Measurements from ENCODE around the gene GPR62.

Gene GPR62

DNA sequence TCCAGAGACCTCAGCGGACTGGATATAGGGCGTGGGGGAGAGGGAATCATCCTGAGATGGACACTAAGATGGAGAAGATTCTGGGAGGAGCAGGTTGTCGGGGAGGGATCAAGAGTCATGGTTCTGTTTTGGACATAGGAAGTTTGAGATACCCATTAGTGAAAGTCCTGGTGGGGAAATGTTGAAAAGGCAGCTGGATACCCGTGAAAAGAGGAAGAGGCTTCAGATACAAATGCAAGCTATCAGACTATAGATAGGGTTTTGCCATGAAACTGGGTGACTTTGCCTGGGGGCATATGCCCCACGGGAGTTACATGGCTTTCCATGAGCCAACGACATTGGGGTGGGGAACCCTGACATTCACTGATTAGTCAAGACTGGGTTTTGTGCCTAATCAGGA is 1.1 kb upstream of the GPR62 start:
- no peak for DNase-seq (ENCODE audit: low read depth in 2 of 2, low spot score in 1 of 2)

DNA sequence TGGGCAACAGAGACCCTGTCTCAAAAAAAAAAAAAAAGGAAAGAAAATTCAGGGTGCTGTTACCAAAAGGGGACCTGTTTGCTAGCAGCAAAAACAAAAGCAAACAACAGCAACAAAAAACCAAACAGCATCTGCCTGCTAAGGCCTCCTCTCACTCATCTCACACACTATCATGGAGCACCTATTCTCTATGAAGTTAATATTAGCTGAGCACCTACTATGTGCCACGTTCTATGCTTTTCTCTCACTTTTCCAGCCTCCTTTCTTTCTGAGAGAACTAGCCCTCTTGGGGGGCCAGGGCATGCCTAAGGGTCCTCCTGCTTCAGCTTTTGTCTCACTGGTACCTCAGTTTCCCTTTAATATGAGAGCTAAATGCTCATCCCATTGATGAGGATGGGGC is 468 bp upstream of the GPR62 start:
- DNase-seq (ENCODE audit: low read depth in 2 of 2, low spot score in 1 of 2): no peak

DNA sequence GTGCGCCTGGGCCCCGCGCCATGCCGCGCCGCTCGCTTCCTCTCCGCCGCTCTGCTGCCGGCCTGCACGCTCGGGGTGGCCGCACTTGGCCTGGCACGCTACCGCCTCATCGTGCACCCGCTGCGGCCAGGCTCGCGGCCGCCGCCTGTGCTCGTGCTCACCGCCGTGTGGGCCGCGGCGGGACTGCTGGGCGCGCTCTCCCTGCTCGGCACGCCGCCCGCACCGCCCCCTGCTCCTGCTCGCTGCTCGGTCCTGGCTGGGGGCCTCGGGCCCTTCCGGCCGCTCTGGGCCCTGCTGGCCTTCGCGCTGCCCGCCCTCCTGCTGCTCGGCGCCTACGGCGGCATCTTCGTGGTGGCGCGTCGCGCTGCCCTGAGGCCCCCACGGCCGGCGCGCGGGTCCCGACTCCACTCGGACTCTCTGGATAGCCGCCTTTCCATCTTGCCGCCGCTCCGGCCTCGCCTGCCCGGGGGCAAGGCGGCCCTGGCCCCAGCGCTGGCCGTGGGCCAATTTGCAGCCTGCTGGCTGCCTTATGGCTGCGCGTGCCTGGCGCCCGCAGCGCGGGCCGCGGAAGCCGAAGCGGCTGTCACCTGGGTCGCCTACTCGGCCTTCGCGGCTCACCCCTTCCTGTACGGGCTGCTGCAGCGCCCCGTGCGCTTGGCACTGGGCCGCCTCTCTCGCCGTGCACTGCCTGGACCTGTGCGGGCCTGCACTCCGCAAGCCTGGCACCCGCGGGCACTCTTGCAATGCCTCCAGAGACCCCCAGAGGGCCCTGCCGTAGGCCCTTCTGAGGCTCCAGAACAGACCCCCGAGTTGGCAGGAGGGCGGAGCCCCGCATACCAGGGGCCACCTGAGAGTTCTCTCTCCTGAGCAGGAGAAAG is 951 bp downstream of the GPR62 start:
- no peak for DNase-seq (ENCODE audit: low read depth in 2 of 2, low spot score in 1 of 2)

DNA sequence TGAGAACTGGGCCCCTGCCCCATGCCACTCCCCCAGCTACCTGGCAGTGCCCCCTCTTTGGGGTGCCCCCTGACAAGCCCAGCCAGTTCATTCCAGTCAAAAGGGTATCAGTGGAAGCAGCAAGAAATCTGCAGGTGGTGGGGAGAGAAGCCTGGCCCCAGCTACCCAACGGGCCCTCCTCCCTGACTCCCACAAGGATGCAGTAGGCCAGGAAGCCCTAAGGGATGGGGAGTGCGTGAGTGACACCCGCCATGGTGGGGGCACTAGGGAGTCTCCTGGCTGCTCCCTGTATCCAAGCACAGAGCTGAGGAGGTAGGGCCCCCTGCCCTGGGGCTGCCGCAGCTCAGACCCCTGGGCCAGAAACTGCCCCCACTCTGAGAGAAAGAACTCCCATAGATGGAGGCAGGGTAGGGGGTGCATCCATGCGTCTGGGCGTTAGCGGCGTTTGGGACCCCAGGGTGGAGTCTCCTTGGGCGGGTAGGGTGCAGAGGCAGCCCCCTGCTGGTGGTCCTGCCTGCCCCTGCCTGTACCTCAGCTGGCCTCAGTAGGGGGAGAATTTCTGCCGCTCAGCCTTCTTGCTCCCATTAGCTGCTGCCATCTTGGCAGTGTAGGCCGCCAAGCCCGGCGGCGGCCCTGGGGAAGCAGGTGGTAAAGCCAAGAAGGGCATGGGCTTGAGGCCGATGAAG is 2.5 kb downstream of the GPR62 start:
- no peak for DNase-seq (ENCODE audit: low read depth in 2 of 2, low spot score in 1 of 2)

DNA sequence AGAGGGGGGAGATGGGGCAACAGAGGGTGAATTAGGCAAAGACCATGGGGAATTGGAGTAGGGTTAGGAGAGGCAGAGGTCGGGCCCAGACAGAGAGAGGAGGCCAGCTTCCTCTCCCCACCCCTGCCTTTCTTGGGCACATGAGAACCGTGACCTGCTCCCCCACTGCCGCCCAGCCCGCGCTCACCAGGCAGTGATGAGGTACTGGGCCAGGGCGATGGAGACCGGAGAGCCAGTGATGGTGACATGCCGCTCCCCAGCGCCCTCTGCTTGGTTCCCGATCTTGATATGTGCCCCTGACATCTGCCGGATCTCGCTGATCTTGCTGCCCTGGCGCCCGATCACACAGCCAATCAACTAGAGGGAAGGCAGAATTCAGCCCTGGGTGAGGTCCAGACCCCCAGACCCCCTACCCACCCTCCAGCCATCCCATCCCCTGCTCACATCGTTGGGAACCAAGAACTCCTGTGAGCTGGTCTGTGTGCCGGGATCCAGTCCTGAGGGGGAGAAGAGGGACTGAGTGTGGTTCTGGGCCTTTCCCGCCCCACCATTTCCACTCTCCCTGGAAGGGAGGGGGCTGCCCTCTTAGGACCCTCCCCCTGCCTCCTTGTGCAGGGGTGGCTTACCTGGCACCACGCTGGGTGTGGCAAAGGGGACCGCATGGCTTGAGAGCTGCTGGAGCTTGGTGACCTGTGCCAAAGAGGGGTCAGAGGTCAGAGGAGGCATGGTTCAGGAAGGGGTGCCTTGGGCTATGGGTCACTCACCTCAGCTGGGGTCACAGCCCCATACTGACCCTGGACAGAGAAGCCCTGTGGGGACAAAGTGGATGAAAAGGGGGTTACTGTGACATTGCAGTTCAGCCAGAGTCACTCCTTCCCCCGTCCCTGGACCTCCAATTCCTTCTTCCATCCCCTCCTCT is 3.7 kb downstream of the GPR62 start:
- DNase-seq (ENCODE audit: low read depth in 2 of 2, low spot score in 1 of 2): no peak

GRCh38 chr3:51959651-51960050 is 4.5 kb downstream of the GPR62 start:
- DNase-seq (ENCODE audit: low read depth in 2 of 2, low spot score in 1 of 2): no peak

- no peak for DNase-seq (ENCODE audit: low read depth in 2 of 2, low spot score in 1 of 2)
These were observed 5.2 kb downstream of the GPR62 start for GRCh38 chr3:51960386-51960785.

DNA sequence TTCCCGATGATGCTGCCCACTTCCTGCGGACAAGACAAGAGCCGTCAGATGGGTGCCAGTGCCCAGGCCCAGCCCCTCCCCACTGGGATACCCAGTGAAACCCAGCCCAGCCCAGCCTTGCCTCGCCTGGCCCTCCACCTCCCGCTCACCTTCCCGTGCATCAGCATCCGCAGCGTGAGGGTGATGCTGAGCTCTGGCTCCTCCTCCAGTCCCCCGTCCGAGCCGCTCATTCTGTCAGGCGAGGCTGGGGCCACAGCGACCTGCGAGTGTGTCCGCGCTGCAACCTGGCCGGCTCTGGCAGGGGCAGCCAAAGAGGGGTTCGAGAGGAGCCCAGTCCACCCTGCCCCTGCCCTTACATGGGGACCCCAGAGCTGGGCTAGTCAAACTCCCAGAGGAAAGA is 5.8 kb downstream of the GPR62 start:
- DNase-seq (ENCODE audit: low read depth in 2 of 2, low spot score in 1 of 2): no peak

DNA sequence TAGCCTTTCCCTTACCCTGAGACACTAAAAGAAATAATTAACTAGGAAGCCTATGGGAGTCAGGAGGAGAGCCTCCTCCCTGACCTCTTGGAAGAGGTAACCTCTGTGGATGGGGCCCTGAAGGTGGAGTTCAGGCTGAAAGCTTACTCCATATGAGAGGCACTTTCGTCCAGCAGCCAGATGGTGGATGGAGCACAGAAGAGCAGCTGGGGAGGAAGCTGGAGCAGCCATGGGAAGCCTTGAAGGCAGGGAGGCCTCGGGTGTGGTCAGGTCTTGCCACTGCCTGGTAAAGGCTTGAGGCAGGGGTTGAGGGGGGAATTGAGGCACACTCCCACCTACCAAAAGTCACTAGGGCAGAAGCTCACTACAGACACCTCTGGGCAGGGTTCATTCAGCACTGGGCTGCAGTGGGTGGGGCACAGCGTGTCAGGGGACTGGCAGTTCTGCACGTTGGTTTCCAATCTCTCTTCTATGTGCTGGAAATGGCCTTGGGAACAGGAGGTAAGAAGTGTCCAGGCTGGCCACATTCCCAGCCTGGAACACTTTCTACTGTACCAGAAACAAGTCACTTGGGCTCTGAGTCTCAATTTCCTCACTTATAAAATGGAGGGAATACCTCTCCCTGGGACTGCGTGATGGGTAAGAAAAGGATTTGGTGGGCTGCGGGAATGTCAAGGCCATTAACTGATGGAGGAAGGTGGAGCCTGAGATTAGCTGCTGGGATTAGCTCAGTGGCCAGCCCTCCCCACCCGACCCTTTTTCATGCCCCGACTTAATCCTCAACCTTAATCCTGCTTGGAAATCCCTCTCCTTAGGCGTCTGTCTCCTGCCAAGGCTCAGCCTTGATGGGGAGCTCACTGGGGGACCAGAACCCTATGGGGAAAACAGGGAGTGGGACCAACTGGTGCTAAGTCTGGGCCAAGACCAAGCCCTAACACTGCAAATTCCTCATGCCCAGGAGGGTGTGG is 6.7 kb downstream of the GPR62 start:
- DNase-seq (ENCODE audit: low read depth in 2 of 2, low spot score in 1 of 2): no peak

DNA sequence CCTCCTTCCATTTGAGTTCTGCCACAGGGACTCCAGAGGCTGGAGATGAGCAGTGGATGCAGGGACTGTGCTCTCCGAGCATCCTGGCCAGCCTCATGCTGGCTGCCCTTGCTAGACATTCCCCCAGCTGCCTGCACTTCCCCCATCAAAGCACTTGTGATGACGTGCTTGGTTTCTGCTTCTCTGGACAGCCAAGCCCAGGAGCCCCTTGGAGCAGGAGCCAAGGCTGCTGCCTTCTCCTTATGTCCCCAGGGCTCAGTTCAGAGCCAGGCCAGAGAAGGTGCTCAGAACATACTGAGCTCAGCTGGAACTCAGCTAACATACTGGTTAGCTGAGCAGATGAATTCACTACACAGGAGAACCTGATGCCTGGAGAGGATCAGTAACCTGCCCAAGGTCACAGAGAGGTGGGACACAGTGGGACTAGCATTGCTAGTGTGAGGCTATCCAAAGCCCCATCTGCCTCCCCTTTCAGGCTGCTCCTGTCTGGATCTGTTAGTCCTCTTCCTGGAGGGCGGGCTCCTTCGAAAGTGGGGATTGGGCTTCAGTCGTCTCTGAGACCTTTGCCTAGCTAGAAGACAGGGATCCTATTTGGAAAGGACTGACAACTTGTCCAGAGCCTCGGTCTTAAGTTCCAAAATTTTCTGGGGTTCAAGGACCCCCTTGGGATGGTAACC is 7.8 kb downstream of the GPR62 start:
- DNase-seq (ENCODE audit: low read depth in 2 of 2, low spot score in 1 of 2): no peak

GRCh38 chr3:51963951-51964451 is 8.8 kb downstream of the GPR62 start:
- no peak for DNase-seq (ENCODE audit: low read depth in 2 of 2, low spot score in 1 of 2)

- no peak for DNase-seq (ENCODE audit: low read depth in 2 of 2, low spot score in 1 of 2)
These were observed 9.3 kb downstream of the GPR62 start for GRCh38 chr3:51964521-51964920.

GRCh38 chr3:51966016-51966415 is 10.8 kb downstream of the GPR62 start:
- no peak for DNase-seq (ENCODE audit: low read depth in 2 of 2, low spot score in 1 of 2)

DNA sequence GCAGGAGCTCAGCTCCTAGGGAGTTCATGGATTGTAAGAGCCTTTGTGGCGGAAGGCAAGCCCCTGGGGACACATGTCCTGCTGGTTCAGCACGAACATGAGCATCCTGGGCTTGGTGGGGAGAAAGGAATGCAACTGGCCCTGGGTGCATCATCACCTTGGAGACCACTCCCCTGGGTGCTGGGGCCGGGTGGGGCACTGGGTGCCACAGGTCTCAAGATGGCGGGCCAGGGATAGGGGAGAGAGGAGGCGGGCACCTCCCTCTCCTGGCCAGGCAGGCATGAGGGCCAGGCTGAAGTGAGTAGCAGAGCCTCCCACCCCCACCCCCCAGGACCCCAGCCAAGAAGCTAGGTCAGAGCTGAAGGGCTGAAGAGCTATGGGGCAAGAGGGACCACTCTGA is 11.3 kb downstream of the GPR62 start:
- no peak for DNase-seq (ENCODE audit: low read depth in 2 of 2, low spot score in 1 of 2)

DNA sequence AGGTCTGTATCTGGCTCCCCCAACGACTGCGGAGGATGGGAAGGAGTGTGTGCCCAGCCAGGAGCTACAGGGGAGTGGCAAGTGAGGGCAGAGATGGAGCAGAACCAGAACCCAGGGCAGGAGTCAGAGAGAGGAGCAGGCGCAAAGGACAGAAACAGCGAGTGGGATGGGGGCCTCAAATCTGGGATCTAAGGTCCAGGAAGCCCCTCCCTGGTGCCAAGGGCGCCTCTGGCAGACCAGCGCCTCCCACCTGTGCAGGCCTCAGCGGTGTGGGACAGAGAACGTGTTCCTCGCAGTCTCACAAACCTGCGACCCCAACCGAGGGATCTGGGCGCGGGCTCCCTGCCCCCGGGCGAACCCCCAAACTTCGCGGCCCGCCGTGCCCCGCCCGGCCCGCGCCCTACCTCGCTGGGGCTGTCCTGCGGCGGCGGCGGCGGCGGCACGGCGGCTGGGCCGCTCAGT is 11.8 kb downstream of the GPR62 start:
- no peak for DNase-seq (ENCODE audit: low read depth in 2 of 2, low spot score in 1 of 2)

- no peak for DNase-seq (ENCODE audit: low read depth in 2 of 2, low spot score in 1 of 2)
These were observed 12.4 kb downstream of the GPR62 start, which contains the start of gene PCBP4 for GRCh38 chr3:51967384-51968169. PCBP4 (minus strand) TSS chr3:51967454; CDS start chr3:51961240, 6,214 bp downstream.

- DNase-seq (ENCODE audit: low read depth in 2 of 2, low spot score in 1 of 2): no peak
These were observed 13.1 kb downstream of the GPR62 start for GRCh38 chr3:51968170-51968775.

Data from stimulated activated CD8-positive, alpha-beta memory T cell treated with anti-CD3 and anti-CD28 coated beads, Interleukin-4, amount 100 ng/mL, for 4 hours (primary cell).